ENCODE measurements around the gene SMARCA4.
"Not testable (repeated sequence)": the region's sequence is repeated elsewhere in the genome, so short reads cannot be mapped to it uniquely, and the experiment has no call there.

SMARCA4 gene

DNA sequence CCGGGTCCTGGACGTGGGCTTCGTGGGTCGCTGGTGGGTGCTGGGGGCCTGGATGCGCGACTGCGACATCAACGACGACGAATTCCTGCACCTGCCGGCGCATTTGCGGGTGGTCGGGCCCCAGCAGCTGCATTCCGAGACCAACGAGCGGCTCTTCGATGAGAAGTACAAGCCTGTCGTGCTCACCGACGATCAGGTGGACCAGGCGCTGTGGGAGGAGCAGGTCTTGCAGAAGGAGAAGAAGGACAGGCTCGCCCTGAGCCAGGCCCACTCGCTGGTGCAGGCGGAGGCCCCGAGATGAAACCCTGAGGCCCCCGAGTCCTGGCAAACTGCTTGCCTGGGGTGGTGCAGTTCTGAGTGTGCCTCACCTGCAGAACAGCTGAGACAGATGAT, 31.4 kb upstream of the SMARCA4 start:
- DNase-seq = no peak

DNA sequence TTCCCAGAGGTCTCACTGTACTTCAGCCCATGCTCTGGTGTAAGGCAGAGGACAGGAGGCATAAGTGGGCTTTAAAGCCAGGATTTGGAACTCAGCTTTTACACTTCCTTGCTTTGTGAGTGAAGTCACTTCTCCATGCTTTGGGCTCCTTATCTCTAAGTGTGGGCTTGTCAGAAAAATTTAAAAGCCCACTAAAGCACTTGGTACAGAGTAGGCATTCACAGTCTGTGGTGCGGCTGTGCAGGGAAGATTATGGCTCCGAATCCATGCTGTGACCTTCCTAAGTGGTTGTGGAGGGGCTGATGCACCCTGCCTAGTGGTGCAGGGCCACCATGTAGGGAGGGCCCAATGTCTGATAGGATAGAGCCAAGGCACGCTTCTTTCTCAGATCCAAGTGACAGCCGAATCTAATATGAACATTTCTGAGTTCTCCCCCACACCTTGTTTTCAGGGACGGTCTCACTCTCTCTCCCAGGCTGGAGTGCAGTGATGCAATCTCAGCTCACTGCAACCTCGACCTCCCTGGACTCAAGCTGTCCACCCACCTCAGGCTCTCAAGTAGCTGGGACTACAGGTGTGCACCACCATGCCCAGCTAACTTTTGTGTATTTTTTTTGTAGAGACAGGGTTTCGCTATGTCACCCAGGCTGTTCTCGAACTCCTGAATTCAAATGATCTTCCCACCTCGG, 25.3 kb upstream of the SMARCA4 start:
- no peak for DNase-seq

DNA sequence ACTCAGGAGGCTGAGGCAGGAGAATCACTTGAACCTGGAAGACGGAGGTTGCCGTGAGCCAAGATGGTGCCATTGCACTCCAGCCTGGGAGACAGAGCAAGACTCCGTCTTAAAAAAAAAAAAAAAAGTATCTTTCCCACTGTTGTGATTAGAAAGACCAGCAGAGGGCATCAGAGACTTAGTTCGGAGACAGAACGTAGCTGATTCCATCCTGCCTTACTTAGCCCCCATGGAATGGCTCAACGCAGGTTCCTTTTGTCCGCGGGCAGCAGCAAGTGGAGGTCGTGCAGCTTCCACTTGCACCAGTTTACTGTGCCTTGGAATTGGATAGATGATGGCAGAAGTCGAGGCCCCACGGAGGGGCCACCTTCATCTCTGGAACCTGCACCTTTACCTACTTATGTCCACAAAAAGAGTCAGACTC, 24.2 kb upstream of the SMARCA4 start:
- peak in 5 of 14 donors; percentile 1 to 75 (median 7) for DNase-seq

DNA sequence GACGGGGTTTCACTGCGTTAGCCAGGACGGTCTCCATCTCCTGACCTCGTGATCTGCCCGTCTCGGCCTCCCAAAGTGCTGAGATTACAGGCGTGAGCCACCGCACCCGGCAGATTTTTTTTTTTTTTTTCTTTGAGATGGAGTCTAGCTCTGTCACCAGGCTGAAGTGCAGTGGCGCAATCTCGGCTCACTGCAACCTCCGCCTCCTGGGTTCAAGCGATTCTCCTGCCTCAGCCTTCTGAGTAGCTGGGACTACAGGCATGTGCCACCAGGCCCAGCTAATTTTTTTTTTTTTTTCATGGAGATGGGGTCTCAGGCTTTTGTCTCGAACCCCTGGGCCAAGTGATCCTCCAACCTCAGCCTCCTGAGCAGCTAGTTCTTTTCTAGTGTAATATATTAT, 19.2 kb upstream of the SMARCA4 start:
- not testable (repeated sequence) for DNase-seq

DNA sequence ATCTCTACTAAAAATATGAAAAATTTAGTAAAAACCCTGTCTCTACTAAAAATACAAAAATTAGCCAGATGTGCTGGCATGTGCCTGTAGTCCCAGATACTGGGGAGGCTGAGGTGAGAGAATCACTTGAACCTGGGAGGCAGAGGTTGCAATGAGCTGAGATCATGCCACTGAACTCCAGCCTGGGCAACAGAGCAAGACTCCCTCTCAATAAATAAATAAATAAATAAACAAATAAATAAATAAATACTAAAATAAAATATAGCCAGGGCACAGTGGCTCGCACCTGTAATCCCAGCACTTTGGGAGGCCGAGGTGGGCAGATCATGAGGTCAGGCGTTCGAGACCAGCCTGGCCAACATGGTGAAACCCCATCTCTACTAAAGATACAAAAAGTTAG, 17.4 kb upstream of the SMARCA4 start:
- not testable (repeated sequence) for DNase-seq

DNA sequence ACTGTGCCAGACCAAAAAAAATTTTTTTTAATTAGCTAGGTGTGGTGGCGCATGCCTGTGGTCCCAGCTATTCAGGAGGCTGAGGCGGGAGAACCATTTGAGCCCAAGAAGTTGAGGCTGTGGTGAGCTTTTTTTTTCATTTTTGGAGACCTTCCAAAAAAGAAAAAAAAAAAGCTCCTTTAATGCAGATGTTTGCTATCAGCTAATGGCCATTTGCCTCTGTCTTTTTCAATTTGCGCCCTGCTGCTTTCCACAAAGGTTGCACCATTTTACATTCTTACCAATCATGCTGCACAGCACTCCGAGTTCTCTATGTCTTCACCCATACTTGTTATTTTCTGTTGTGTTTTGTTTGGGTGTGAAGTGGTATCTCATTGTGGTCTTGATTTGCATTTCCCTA, 15.6 kb upstream of the SMARCA4 start:
- DNase-seq = no peak

DNA sequence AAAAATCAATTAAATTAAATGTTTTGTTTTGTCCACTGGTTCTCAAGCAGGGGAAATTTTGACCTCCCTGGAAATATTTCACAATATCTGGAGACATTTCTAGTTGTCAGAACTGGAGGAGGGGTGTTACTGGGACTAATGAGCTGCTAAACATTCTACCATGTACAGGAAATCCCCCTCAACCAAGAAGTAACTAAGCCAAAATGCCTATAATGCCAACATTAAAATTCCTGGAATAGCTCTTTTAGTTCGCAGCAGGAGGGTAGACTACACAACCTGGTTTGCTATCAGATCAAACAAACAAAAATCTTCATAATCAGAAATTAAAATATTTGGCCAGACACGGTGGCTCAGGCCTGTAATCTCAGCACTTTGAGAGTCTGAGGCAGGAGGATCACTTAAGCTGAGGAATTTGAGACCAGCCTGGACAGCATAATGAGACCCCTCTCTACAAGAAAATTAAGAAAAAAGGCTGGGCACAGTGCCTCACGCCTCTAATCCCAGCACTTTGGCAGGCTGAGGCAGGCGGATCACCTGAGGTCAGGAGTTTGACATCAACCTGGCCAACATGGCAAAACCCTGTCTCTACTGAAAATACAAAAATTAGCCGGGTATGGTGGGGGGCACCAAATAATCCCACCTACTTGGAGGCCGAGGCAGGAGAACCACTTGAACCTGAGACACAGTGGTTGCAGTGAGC, 13.7 kb upstream of the SMARCA4 start:
- peak in 1 of 14 donors; percentile 71 for DNase-seq

DNA sequence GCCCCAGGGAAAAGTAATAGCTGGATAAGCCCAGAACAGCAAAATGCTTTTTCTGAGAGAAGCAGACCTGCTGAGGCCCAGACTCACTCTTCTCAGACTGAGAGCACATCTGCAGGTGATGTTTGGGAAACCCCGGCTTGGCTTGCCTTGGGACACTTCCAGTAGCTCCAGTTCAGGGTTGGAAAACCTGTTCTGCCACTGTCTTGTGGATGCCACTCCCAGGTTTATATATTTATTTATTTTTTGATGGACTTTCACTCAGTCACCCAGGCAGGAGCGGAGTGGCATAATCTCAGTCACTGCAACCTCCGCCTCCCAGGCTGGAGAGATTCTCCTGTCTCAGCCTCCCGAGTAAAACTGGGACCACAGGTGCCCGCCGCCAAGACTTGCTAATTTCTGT, 8.0 kb upstream of the SMARCA4 start:
- DNase-seq = no peak

DNA sequence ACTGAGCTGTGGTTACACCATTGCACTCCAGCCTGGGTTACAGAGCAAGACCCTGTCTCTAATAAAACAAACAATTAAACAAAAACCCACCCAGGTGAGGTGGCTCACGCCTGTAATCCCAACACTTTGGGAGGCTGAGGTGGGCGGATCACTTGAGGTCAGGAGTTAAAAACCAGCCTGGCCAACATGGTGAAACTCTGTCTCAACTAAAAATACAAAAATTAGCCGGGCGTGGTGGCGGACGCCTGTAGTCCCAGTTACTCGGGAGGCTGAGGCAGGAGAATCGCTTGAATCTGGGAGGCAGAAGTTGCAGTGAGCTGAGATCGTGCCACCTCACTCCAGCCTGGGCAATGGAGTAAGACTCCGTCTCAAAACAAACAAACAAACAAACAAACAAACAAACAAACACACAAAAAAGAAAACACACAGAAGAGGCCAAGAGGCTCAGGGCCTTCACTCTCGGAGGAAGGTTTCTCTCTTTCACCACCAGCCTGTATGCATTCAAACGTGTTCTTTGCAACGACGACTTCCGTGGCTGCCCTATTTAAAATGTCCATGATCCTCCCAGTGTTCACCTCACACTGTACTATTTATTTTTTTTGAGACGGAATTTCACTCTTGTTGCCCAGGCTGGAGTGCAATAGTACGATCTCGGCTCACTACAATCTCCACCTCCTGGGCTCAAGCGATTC, 1.4 kb upstream of the SMARCA4 start:
- DNase-seq = not testable (repeated sequence)

DNA sequence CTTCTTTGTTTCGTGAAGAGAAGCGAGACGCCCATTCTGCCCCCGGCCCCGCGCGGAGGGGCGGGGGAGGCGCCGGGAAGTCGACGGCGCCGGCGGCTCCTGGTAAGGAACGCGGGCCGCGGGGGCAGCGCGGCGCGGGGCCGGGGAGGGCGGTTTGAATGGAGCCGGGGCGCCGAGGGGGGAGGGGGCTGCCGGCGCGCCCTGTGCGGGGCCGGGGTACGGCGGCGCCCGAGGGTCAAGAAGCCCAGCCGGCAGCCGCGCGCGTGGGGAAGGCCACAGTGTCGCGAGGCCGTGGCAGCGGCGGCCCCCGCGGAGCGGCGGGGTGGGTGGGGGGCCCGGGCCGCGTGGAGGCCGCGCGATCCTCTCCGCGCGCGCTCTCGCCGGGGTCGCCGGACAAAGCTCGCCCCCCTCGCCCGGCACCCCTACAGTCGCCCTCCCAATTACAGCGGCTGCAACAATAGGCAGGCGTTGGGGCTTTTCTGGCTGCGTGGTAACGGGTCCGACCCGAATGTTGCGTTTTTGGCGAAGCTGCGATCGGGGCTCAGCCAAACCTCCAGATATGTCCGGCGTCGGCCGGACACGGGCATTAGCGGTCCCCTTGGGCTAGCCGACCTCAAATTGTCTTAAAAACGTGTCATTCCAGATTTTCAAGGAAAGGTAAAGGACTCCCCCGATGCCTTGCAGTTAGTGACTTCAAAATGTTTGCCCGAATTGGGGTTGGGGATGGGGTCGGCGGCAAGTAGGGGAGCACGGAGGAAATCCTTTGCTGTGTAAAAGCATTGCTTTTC, 437 bp downstream of the SMARCA4 start:
- DNase-seq = peak in 10 of 14 donors; percentile 19 to 88 (median 68)

DNA sequence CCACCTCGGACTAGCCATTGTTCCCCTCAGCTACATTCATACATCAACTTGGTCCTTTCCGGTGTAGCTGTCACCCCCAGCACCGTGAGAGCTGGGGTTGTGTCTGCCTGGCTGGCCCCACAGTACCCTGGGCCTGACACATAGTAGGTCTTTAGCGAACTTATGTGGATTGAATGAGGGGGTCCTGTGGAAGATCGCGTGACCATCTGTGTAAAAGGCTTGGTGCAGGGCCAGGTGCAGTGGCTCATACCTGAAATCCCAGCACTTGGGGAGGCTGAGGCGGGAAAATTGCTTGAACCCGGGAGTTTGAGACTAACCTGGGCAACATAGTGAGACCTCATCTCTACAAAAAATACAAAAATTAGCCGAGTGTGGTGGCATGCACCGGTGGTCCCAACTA, 2.0 kb downstream of the SMARCA4 start:
- peak in 1 of 14 donors; percentile 3 for DNase-seq

DNA sequence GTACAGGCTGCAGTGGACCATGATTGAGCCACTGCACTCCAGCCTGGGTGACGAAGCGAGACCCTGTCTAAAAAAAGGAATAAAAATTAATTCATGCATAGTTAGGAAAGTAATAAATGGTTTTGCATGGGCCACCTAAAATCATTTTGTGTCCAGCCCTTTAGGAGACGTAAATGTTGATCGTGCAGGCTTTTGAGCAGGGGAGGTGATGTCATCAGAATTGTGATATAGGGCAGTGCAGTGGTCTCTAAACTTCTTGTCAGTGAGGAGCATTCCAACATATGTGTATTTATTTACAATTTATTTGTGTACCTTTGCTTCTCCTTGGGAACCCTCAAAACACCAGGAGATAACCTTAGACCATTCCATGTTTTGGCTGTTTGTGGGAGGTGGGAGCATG, 3.0 kb downstream of the SMARCA4 start:
- DNase-seq = no peak

DNA sequence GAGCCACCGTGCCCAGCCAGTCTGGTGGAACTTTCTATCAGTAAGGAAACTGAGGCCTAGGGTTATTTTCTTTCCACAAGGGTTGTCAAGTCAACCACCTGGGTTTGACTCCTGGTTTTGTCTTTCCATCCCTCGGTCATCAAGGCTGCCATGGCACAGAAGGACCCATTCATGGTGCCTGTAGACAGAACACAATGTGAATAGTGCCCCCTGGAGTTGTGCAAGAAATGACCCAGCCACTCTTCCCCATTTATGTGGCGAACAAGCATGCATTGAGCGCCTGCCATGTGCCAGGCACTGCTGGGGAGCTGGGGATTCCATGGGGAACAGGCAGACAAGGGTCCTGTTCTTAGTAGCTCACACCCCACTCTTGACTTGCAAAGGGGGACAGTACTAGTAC, 4.1 kb downstream of the SMARCA4 start:
- DNase-seq = no peak

DNA sequence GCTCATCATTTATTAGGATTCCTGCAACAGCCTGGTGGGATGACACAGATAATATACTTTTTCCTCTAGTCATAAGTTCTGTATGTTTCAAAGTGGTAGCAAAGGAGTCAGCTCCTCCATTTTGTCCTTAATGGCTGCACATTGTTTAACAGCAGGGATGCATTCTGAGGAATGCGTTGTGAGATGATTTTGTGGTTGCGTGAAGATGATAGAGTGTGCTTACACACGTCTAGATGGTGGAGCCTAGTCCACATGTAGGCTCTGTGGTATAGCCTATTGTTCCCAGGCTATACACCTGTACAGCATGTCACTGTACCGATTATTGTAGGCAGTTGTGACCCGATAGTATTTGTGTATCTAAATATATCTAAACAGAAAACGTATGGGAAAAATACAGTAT, 4.6 kb downstream of the SMARCA4 start:
- no peak for DNase-seq

DNA sequence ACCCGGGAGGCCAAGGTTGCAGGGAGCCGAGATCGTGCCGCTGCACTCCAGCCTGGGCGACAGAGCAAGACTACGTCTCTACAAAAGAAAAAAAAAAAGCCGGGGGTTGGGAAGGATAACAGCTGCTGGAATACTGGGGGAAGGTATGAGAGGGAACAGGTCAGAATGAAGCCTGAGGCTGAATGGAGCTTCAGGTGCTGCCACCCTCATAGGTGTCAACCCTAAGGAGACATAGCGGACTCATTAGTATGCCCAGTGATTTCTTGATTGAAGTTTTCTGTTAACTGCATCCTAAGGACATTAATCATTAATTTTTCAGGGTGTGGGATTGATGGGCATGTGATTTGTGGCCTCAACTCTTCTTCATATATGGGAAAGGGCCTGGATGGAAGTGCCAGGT, 6.0 kb downstream of the SMARCA4 start:
- no peak for DNase-seq

DNA sequence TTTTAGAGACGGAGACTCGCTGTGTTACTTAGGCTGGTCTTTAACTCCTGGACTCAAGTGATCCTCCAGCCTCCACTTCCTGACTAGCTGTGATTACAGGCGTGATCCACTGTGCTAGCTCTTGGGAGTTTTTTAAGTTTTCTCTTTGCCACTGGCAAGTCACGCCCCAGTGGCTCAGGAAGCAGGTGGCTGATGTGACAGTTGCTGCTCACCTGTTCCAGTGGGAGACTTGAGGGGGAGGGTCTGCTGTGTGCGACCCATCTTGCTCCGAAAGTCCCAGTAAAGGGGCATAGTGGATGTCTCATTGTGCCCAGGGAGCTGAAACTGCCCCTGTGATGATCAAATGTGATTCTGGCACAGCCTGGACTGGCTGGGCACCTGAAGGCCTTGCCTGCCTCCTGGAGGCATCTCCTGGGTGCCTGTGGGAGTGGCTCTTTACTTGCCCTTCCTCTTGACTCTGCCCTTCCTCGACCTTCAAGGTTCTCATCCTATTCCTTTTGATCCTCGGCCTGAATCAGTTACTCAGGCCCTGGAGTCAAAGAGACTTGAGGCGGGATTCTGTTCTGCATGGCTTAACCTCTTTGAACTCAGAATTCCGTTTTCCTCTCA, 7.8 kb downstream of the SMARCA4 start:
- DNase-seq = no peak

DNA sequence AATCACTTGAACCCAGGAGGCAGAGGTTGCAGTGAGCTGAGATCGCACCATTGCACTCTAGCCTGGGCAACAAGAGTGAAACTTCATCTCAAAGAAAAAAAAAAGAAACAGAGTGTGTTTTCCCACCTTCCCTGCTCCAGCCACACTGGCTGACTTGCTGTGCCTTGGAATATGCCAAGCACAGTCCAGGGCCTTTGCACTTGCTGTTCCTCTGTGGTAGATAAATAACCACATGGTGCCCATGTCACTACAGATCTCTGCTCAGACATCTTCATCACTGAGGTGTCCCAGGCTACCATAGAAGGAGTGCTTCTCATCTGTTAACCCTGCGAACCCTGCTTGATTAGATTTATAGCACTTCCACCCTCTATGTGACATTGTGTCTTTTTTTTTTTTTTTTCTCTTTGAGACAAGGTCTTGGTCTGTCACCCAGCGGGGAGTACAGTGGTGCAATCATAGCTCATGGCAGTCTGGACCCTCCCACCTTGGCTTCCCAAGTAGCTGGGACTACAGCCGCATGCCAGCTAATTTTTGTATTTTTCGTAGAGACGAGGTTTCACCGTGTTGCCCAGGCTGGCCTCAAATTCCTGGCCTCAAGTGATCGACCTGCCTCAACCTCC, 10.4 kb downstream of the SMARCA4 start:
- no peak for DNase-seq

DNA sequence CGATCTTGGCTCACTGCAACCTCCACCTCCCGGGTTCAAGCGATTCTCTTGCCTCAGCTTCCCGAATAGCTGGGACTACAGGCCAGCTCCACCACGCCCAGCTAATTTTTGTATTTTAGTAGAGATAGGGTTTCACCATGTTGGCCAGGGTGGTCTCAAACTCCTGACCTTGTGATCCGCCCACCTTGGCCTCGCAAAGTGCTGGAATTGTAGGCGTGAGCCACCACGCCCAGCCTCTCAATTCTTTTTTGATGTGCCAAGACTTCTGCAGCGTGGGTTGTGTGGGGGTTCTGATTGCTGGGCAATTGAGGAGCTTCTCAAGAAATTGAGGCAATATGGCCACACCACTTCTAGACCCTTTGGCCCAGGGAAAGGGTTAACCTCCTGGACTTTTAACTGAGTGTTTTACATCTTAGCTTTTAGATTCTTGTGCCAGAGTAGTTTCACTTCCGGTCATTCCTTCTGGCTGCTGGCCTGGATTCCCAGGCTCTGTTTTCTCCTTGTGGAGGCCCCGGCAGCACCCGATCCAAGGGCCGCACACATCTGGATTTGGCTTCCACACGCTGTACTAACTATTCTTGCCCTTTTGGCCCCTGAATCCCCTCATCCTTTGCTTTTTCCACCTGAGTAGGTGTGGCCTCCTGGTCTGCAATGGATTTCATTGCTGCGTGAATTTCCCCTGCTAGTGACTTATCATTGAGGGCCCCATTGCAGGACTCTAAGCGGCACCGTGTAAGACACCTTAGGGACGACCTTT, 14.7 kb downstream of the SMARCA4 start:
- DNase-seq = peak in 1 of 14 donors; percentile 11

DNA sequence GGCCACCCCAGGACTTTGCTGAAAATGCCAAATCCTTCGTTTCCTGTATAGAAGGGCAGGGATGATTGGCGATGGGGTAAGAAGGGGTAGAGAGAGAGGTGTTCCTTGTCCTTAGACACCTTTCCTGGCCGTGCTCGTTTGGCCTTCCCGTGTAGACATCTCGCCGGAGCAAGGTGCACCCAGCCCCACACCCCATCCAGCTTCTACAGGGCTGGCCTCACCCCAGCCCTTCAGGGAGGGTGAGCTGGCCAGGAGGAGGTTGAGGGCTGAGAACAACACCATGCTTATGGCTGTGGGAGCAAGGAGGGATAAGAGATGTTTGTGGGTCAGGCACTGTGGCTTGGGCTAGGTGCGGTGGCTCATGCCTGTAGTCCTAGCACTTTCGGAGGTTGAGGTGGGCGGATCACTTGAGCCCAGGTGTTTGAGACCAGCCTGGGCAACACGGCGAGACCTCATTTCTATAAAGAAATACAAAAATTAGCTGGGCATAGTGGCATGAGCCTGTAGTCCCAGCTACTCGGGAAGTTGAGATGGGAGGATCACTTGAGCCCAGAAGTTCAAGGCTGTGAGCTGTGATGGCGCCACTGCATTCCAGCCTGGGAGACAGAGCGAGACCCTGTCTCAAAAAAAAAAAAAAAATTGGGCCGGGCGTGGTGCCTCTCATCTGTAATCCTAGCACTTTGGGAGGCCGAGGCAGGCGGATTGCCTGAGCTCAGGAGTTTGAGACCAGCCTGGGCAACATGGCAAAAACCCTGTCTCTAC, 15.5 kb downstream of the SMARCA4 start:
- DNase-seq = no peak

DNA sequence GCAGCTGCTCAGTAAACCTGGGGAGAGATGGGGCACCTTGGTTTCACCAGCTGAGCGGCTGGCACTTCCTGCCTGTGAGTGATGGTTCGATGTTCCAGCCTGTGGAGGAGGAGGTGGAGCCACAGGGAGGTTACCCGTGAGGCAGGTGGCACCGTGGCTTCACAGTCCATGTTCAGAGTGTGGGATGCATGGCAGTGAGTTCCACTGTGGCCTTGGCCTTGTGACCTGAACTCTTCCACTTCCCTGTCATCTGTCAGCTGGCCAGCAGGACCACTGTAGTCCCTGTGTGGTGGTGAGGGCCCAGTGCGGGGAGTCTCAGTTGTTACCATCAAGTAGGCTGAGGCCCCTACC, 16.9 kb downstream of the SMARCA4 start:
- DNase-seq = no peak
